CD4-positive, alpha-beta T cell treated with Interleukin-2 at 100 ng/mL for 4 hours (primary cell): ENCODE data around the gene RASIP1.

Experiments
- DNase-seq: peaks from one replicate; pipeline ENCODE4 v3.0.0-alpha.2; 2020; ENCODE audit warnings: low spot score

RASIP1 gene

GRCh38 chr19:48673436-48674100, 66.8 kb downstream of the RASIP1 start:
- no peak for DNase-seq

DNA sequence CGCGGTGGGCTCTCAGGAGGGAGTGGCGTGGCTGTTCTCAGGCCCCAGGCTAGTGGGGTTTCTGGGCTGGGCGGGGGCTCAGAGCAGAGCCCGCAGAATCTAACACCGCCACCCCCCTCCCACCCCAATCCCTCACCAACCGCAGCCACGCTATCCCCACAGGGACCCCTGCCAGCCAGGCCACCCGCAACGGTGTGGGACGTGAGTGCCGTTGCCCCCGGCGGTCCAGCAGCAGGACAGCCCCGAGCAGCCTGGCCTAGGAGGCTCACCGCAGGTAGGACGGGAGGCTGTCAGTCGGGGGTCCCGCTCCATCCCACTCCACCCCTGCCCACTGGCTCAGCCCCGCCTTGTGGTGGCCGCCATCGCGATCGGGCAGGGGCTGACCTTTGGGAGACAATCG, 67.4 kb downstream of the RASIP1 start, which contains the start of gene NTN5:
TSS of gene NTN5 (minus strand) at position 24 of the 400 bp plus-strand sequence. CDS start 2,031 bp downstream, outside the sequence.
- no peak for DNase-seq

DNA sequence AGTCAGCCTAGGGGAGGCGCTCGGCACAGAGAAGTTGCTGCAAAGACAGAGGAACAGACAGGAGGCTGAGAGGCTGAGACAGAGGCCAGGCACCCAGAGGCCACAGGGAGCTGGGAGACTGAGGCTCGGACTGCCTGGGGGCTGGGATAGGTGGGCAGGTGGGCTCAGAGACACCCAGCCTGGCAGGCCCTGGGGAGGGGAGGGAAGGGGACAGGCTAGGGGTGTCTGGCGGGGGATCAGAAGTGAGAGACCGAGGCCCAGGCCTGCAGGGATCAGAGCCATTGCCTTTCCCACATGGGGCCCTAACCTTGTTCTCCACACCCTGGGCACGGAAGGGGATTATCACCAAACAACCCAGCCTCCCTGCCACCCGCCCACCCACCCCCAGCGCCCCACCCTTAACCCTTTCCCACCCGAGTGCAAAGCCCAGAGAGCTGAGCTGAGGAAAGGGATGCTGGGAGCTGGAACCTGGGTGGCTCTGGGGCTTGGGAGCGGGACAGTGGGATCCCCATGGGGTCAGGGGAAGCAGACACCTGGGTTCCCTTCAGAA, 68.9 kb downstream of the RASIP1 start:
- no peak for DNase-seq

GRCh38 chr19:48670699-48671445, 69.5 kb downstream of the RASIP1 start:
- no peak for DNase-seq
